CD4-positive, CD25-positive, alpha-beta regulatory T cell (primary cell): Measurements from ENCODE around the gene MEDAG. TPM values are rescaled to one million over a fixed set of nuclear protein-coding genes. Genes with fewer than 3 reads are reported as not detected.

Experiments used
- ATAC-seq, 2 donors: fragments of 150-1000 bp; cut with Tn5 transposase; one replicate each; pipeline ENCODE4 v1.10.0; 2021; ENCODE audit warnings: low read depth in 2 of 2, moderate number of reproducible peaks in 2 of 2, moderate library complexity in 1 of 2
- DNase-seq, 3 donors: peaks; one replicate each; pipeline versions ENCODE4 v3.0.0 to v3.0.0-alpha.2; 2012 to 2022; ENCODE audit warnings: mixed read lengths in 1 of 3
- H3K27ac ChIP-seq: one replicate; pipeline ENCODE4 v1.7.0; 2013; ENCODE audit warnings: mild to moderate bottlenecking, low read length; ENCODE audit not compliant: insufficient read depth, poor library complexity, severe bottlenecking
- H3K27me3 ChIP-seq: one replicate; pipeline ENCODE4 v1.7.0; 2013; ENCODE audit warnings: low read length; ENCODE audit not compliant: control insufficient read depth, insufficient read depth
- H3K36me3 ChIP-seq: one replicate; pipeline ENCODE4 v1.7.0; 2013; ENCODE audit warnings: mild to moderate bottlenecking, low read length, moderate library complexity; ENCODE audit not compliant: control insufficient read depth, insufficient read depth
- H3K4me1 ChIP-seq: 2 replicates; pipeline ENCODE4 v1.7.0; 2013; ENCODE audit warnings: mild to moderate bottlenecking, low read length; ENCODE audit not compliant: insufficient read depth, control insufficient read depth, poor library complexity, severe bottlenecking
- H3K4me3 ChIP-seq: one replicate; pipeline ENCODE4 v1.7.0; 2013; ENCODE audit warnings: low read depth, mild to moderate bottlenecking, low read length, moderate library complexity
- H3K9me3 ChIP-seq, 2 experiments: 1 replicate in 1 of 2; 2 replicates in 1 of 2; pipeline ENCODE4 v1.7.0; 2013; ENCODE audit warnings: low read length in 2 of 2, mild to moderate bottlenecking in 1 of 2, moderate library complexity in 1 of 2; ENCODE audit not compliant: control insufficient read depth in 2 of 2
- H3K27ac Mint-ChIP-seq, 3 donors: one replicate each; pipeline ENCODE4 v1.8.0; 2020 to 2022; ENCODE audit warnings: mild to moderate bottlenecking in 3 of 3, mixed read lengths in 3 of 3, moderate library complexity in 2 of 3
- H3K27me3 Mint-ChIP-seq: one replicate; pipeline ENCODE4 v1.8.0; 2022; ENCODE audit warnings: mild to moderate bottlenecking, mixed read lengths
- H3K36me3 Mint-ChIP-seq: one replicate; pipeline ENCODE4 v1.8.0; 2020; ENCODE audit warnings: mixed read lengths
- H3K4me1 Mint-ChIP-seq, 4 donors: one replicate each; pipeline ENCODE4 v1.8.0; 2020 to 2022; ENCODE audit warnings: mixed read lengths in 4 of 4, mild to moderate bottlenecking in 1 of 4
- H3K4me3 Mint-ChIP-seq, 4 donors: one replicate each; pipeline ENCODE4 v1.8.0; 2020 to 2022; ENCODE audit warnings: mild to moderate bottlenecking in 4 of 4, mixed read lengths in 4 of 4, moderate library complexity in 3 of 4
- H3K9me3 Mint-ChIP-seq, 7 donors: one replicate each; pipeline ENCODE4 v1.8.0; 2020 to 2022; ENCODE audit warnings: mixed read lengths in 7 of 7, mild to moderate bottlenecking in 3 of 7, moderate library complexity in 2 of 7
- polyA plus RNA-seq, 4 donors: library from polyadenylated mRNA; unstranded; fragments of 300-500 nt; fragmentation: Illumina TruSeq; gene quantifications; one replicate each; pipeline ENCODE4 v1.2.3, GENCODE V29; 2021
- total RNA-seq: library from RNA; stranded (reverse); gene quantifications from one replicate; pipeline ENCODE4 v1.2.3, GENCODE V29; 2022

MEDAG gene
- total and polyA plus RNA-seq, 5 donors from 2014 or later, result 0.11 TPM; not detected in 4

DNA sequence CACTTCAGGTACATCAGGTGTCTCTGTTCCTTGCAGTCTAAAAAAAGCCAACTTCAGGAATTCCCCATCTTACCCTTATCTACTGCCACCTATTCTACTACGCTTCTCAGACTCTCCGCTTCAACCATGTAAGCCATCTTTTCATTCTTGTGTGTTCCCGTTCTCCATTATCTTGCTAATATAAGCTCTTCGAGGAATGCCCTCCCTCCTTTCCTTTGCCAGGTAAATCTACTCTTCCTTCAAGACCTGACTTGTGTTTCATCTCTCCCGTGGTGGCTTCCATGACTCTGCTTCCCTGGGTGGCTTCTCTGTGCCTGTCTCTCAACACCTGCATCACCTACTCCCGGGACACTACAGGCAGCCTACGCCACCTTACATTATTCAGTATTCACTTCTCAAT is 42.3 kb upstream of the MEDAG start:
- no peak overlapping the region for H3K4me3 Mint-ChIP-seq
- Histone ChIP-seq H3K36me3 (no peaks in the 10 kb centered on the region), H3K27me3 (no peaks in the 10 kb centered on the region), H3K4me3 (no peak overlapping the region), H3K4me1 (no peaks in the 10 kb centered on the region), H3K9me3 (no peaks in the 10 kb centered on the region), H3K27ac (no peak overlapping the region)
- peaks cover 25% of the 10 kb centered on the region for H3K27me3 Mint-ChIP-seq
- ATAC-seq (no peak), DNase-seq (no peak)
- no peak overlapping the region for H3K27ac Mint-ChIP-seq
- peaks cover 0 to 2% (median 0%) of the 10 kb centered on the region in 7 donors for H3K9me3 Mint-ChIP-seq
- H3K36me3 Mint-ChIP-seq, result no peaks in the 10 kb centered on the region
- H3K4me1 Mint-ChIP-seq, result no peaks in the 10 kb centered on the region

DNA sequence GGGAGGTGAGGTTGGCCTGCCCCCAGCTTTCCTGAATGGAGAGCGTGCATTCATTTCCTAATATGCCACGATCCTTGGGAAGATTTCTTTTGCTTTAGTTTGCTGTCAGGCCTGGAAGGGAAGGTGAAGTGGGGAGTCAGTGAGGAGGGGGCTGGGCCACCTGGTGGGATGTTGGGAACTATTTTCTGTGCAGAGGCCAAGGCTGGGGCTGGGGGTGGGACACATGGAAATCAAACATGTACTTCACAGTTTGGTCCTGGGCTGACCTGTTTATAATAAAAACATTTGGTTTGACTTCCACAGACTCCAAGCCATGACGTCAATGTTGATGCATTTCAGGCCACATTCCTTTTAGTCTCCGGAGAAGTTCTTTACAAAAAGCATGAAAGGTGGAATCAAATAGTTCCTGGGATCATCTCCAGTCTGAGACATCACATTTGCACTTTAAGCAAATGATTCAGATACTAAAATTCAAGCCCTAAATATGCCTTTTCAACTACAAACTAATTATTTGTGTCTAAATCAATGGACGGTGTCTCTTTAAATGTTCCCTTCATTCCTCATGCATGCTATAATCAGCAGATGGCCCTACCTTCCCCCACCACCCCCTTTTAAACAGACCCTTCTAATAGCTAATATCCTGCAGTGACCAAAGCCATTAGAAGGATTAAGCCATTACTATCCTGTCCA is 41.5 kb upstream of the MEDAG start:
- Mint-ChIP-seq H3K4me3 (no peak overlapping the region), H3K27ac (no peak overlapping the region), H3K9me3 (peaks cover 0 to 2% (median 0%) of the 10 kb centered on the region in 7 donors), H3K36me3 (no peaks in the 10 kb centered on the region), H3K4me1 (no peaks in the 10 kb centered on the region), H3K27me3 (peaks cover 25% of the 10 kb centered on the region)
- no peak for ATAC-seq
- no peaks in the 10 kb centered on the region for H3K4me1 ChIP-seq
- no peaks in the 10 kb centered on the region for H3K9me3 ChIP-seq
- H3K36me3 ChIP-seq, result no peaks in the 10 kb centered on the region
- H3K27me3 ChIP-seq, result no peaks in the 10 kb centered on the region
- no peak for DNase-seq
- H3K27ac ChIP-seq, result no peak overlapping the region
- no peak overlapping the region for H3K4me3 ChIP-seq

GRCh38 chr13:30865123-30866049 is 40.7 kb upstream of the MEDAG start:
- Mint-ChIP-seq H3K4me3 (no peak overlapping the region), H3K27me3 (peaks cover 25% of the 10 kb centered on the region), H3K9me3 (no peaks in the 10 kb centered on the region), H3K36me3 (no peaks in the 10 kb centered on the region), H3K27ac (peak overlapping the region in 1 of 3 donors; percentile 74), H3K4me1 (no peaks in the 10 kb centered on the region)
- ATAC-seq, result peak; percentile 83 to 84
- no peaks in the 10 kb centered on the region for H3K27me3 ChIP-seq
- no peak overlapping the region for H3K4me3 ChIP-seq
- no peaks in the 10 kb centered on the region for H3K4me1 ChIP-seq
- no peaks in the 10 kb centered on the region for H3K9me3 ChIP-seq
- peak in 2 of 3 donors; percentile 37 to 68 for DNase-seq
- no peaks in the 10 kb centered on the region for H3K36me3 ChIP-seq
- no peak overlapping the region for H3K27ac ChIP-seq

- Histone ChIP-seq H3K27me3 (no peaks in the 10 kb centered on the region), H3K27ac (no peak overlapping the region), H3K36me3 (no peaks in the 10 kb centered on the region), H3K4me3 (no peak overlapping the region), H3K4me1 (no peaks in the 10 kb centered on the region), H3K9me3 (no peaks in the 10 kb centered on the region)
- peaks cover 25% of the 10 kb centered on the region for H3K27me3 Mint-ChIP-seq
- ATAC-seq (no peak), DNase-seq (no peak)
- H3K36me3 Mint-ChIP-seq, result no peaks in the 10 kb centered on the region
- no peaks in the 10 kb centered on the region for H3K4me1 Mint-ChIP-seq
- H3K27ac Mint-ChIP-seq, result no peak overlapping the region
- H3K4me3 Mint-ChIP-seq, result no peak overlapping the region
- no peaks in the 10 kb centered on the region for H3K9me3 Mint-ChIP-seq
Observed at GRCh38 chr13:30866677-30867076, 39.4 kb upstream of the MEDAG start.

DNA sequence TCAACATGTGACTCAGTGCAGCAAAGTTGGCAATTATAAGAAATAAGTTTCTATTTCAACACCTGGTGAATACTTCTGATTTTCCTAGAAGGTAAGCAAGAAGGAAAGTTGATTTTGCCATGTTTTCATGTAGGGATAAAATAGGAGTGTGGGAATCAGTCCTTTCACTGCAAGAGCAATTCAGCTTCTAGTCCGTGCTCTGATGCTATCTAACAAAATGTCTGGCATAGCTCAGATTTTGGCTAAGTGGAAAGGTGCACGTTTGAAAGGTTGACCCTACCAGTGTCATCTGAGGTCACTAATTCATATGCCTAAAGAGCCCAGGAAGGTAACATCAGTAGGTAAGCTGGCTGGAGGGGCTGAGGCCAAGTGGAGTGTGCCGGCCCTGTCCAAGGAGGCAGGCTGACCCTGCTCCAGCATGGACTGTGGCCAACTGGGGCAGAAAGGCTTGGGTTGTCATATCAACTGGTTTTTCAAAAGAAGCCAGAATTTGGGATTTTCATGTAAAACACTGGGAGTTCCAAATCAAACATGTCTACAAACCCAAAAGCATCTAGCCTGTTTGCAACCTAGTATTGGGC is 38.9 kb upstream of the MEDAG start:
- H3K4me1 ChIP-seq, result no peaks in the 10 kb centered on the region
- Mint-ChIP-seq H3K4me3 (no peak overlapping the region), H3K27ac (no peak overlapping the region), H3K27me3 (peaks cover 25% of the 10 kb centered on the region), H3K4me1 (no peaks in the 10 kb centered on the region), H3K36me3 (no peaks in the 10 kb centered on the region), H3K9me3 (no peaks in the 10 kb centered on the region)
- no peak for ATAC-seq
- H3K27me3 ChIP-seq, result no peaks in the 10 kb centered on the region
- H3K9me3 ChIP-seq, result no peaks in the 10 kb centered on the region
- DNase-seq, result no peak
- no peaks in the 10 kb centered on the region for H3K36me3 ChIP-seq
- no peak overlapping the region for H3K27ac ChIP-seq
- no peak overlapping the region for H3K4me3 ChIP-seq

GRCh38 chr13:30868799-30869470 is 37.1 kb upstream of the MEDAG start:
- no peak overlapping the region for H3K4me3 Mint-ChIP-seq
- no peak overlapping the region for H3K27ac ChIP-seq

GRCh38 chr13:30869491-30869890 is 36.6 kb upstream of the MEDAG start:
- DNase-seq (no peak), ATAC-seq (no peak)
- no peak overlapping the region for H3K27ac Mint-ChIP-seq
- H3K27me3 Mint-ChIP-seq, result peaks cover 23% of the 10 kb centered on the region
- no peaks in the 10 kb centered on the region for H3K4me1 ChIP-seq
- H3K36me3 ChIP-seq, result no peaks in the 10 kb centered on the region
- H3K4me1 Mint-ChIP-seq, result no peaks in the 10 kb centered on the region
- H3K27me3 ChIP-seq, result no peaks in the 10 kb centered on the region
- H3K27ac ChIP-seq, result no peak overlapping the region
- no peaks in the 10 kb centered on the region for H3K9me3 ChIP-seq
- no peaks in the 10 kb centered on the region for H3K36me3 Mint-ChIP-seq
- no peaks in the 10 kb centered on the region for H3K9me3 Mint-ChIP-seq
- no peak overlapping the region for H3K4me3 Mint-ChIP-seq
- no peak overlapping the region for H3K4me3 ChIP-seq

More at GRCh38 chr13:30868799-30869470, 37.1 kb upstream of the MEDAG start:
- no peaks in the 10 kb centered on the region for H3K9me3 Mint-ChIP-seq
- H3K36me3 ChIP-seq, result no peaks in the 10 kb centered on the region
- no peak for DNase-seq
- no peak overlapping the region for H3K4me3 ChIP-seq
- no peaks in the 10 kb centered on the region for H3K36me3 Mint-ChIP-seq
- H3K27me3 ChIP-seq, result no peaks in the 10 kb centered on the region
- H3K9me3 ChIP-seq, result no peaks in the 10 kb centered on the region
- ATAC-seq, result no peak
- no peak overlapping the region for H3K27ac Mint-ChIP-seq
- peaks cover 21% of the 10 kb centered on the region for H3K27me3 Mint-ChIP-seq
- no peaks in the 10 kb centered on the region for H3K4me1 ChIP-seq
- no peaks in the 10 kb centered on the region for H3K4me1 Mint-ChIP-seq
